Activated CD8-positive, alpha-beta memory T cell treated with anti-CD3 and anti-CD28 coated beads for 24 hours (primary cell): ENCODE data around the gene KBTBD4.

ENCODE experiments used
- DNase-seq: peaks from one replicate; pipeline ENCODE4 v3.0.0-alpha.2; 2020

Gene KBTBD4

DNA sequence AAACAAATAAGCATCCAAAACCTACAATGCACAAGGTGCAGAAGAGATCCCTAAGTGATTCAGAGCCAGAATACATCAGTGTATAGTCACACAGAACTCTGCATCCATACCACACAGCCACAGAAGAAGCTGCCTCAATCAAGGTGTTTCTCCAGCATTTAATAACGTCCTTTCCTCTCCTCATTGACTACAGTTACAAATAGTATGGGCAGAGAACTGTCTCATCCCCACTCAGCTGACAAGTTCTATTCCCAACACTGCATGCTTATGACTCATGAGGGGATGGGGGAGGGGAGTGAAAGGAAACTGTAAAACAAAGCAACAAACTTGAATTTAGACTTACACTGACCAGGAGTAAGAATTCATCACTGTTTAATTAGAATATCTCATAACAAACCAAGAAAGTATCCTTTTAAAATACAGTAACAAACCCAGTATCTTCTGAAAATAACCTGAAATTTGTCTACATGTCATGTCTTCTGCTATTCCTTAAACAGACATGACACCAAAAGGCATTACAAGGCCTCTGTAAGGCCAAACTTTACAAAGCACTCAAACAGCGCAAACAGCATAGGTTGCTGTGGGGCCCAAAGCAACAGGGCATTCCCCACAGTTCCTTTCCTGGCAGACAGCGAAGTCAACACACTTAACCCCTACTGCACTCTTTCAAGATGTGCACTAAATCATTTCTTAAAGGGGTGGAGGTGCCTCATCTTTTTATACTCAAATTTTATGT lies 55.1 kb downstream of the KBTBD4 start:
- no peak for DNase-seq
